D721Med (cell line): Measurements from ENCODE around the gene RXFP3.

Experiments
- DNase-seq: peaks from one replicate; pipeline ENCODE4 v3.0.0; 2011; ENCODE audit warnings: low spot score; ENCODE audit not compliant: insufficient read length
- FAIRE-seq: peaks from 2 replicates; lab custom pipeline; 2011; peaks lifted over from hg19 to GRCh38; lab: Jason Lieb, UNC
- TF ChIP-seq, protein P1 (sequence below): IDR thresholded peaks from 2 replicates; pipeline ENCODE4 v1.5.1; 2012; ENCODE audit warnings: mild to moderate bottlenecking, control low read depth; ENCODE audit not compliant: insufficient read depth; ENCODE audit errors: missing control alignments

The RXFP3 gene

GRCh38 chr5:33925278-33925677 lies 10.9 kb upstream of the RXFP3 start:
- DNase-seq (no peak), FAIRE-seq (no peak)
- TF ChIP-seq, protein P1, sequence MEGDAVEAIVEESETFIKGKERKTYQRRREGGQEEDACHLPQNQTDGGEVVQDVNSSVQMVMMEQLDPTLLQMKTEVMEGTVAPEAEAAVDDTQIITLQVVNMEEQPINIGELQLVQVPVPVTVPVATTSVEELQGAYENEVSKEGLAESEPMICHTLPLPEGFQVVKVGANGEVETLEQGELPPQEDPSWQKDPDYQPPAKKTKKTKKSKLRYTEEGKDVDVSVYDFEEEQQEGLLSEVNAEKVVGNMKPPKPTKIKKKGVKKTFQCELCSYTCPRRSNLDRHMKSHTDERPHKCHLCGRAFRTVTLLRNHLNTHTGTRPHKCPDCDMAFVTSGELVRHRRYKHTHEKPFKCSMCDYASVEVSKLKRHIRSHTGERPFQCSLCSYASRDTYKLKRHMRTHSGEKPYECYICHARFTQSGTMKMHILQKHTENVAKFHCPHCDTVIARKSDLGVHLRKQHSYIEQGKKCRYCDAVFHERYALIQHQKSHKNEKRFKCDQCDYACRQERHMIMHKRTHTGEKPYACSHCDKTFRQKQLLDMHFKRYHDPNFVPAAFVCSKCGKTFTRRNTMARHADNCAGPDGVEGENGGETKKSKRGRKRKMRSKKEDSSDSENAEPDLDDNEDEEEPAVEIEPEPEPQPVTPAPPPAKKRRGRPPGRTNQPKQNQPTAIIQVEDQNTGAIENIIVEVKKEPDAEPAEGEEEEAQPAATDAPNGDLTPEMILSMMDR = no peak

GRCh38 chr5:33927685-33928084 lies 8.5 kb upstream of the RXFP3 start:
- TF ChIP-seq, protein P1 = no peak
- no peak for FAIRE-seq
- DNase-seq = no peak

GRCh38 chr5:33928283-33928682 lies 7.9 kb upstream of the RXFP3 start:
- TF ChIP-seq, protein P1 = no peak
- DNase-seq (no peak), FAIRE-seq (no peak)

- FAIRE-seq = no peak
These were observed 6.1 kb upstream of the RXFP3 start for GRCh38 chr5:33929925-33930690.

DNA sequence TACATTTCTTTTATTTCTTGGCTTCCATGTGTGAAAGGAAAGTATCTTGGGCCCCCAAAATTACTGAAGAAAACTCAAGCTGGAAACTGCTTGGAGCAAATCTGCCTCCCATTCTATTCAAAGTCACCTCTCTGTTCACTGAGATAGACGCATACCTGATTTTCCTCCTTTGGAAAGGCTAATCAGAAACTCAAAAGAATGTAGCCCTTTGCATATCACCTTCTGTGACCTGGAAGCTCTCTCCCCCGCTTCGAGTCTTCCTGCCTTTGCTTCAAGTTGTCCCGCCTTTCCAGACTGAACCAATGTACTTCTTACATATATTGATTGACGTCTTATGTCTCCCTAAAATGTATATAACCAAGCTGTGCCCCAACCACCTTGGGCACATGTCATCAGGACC lies 5.0 kb upstream of the RXFP3 start:
- DNase-seq (no peak), FAIRE-seq (no peak)
- TF ChIP-seq, protein P1 = no peak

More at GRCh38 chr5:33929925-33930690, 6.1 kb upstream of the RXFP3 start:
- TF ChIP-seq, protein P1 = no peak
- DNase-seq = no peak

- FAIRE-seq (no peak), DNase-seq (no peak)
- TF ChIP-seq, protein P1 = no peak
These were observed 2.4 kb upstream of the RXFP3 start for GRCh38 chr5:33933723-33934169.

GRCh38 chr5:33934176-33934575 lies 2.0 kb upstream of the RXFP3 start:
- TF ChIP-seq, protein P1 = no peak
- DNase-seq (no peak), FAIRE-seq (no peak)
